22Rv1 (cell line): Measurements from ENCODE around the gene MAP1S.

Source experiments
- ZFX ChIP-seq: fragments of 450-650 bp; IDR thresholded peaks from 2 replicates; pipeline ENCODE4 v1.6.1; 2017; ENCODE audit warnings: antibody characterized with exemption, borderline replicate concordance
- TF ChIP-seq, protein P1 (sequence below): fragments of 450-650 bp; IDR thresholded peaks from 2 replicates; pipeline ENCODE4 v1.5.1; 2017; ENCODE audit warnings: mild to moderate bottlenecking

GRCh38 chr19:17721821-17722220 lies 2.5 kb downstream of the MAP1S start:
- TF ChIP-seq, protein P1, sequence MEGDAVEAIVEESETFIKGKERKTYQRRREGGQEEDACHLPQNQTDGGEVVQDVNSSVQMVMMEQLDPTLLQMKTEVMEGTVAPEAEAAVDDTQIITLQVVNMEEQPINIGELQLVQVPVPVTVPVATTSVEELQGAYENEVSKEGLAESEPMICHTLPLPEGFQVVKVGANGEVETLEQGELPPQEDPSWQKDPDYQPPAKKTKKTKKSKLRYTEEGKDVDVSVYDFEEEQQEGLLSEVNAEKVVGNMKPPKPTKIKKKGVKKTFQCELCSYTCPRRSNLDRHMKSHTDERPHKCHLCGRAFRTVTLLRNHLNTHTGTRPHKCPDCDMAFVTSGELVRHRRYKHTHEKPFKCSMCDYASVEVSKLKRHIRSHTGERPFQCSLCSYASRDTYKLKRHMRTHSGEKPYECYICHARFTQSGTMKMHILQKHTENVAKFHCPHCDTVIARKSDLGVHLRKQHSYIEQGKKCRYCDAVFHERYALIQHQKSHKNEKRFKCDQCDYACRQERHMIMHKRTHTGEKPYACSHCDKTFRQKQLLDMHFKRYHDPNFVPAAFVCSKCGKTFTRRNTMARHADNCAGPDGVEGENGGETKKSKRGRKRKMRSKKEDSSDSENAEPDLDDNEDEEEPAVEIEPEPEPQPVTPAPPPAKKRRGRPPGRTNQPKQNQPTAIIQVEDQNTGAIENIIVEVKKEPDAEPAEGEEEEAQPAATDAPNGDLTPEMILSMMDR, result no peak
- no peak for TF ChIP-seq ZFX
